ENCODE data around the gene NAA35.

Gene NAA35

DNA sequence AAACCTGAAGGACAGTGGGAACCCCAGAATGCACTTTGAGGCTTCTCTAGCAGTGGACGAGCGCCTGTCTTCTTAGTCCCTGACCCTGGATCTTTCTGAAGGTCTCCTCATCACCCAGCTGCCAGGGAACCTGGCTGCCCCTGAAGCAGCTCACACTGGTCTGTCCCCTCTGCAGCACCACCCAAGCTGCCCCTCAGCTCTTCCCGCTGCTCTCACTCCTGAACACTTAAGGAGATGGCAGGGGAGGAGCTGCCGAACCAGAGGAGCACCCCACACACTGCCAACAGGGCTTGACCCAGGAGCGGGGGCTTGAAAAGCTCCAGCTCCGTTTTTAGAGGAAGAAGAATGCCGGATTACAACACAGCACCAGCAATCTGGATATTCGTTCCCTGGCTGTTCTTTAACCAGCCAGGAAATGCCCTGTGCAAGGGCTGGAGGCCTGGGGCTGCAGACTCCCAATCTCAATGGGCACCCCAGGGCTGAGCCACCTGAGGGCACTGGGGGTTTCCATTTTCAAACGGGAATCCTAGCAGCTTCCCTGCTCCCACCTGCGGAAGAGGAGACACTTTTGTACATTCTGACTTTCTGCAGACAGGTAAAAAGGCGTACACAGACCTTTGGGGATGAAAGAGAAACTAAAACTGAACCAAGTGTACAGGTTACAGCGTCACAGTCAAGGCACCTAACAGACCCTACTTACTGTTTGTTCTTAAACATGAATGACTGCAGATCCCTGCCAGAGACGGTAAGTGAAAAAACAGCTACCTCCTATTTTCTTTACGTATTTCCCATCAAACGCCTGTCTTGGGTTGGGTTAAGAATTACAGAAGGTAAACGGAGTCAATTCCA, 122.1 kb downstream of the NAA35 start:
- DNase-seq (ENCODE audit: low spot score) = no peak

DNA sequence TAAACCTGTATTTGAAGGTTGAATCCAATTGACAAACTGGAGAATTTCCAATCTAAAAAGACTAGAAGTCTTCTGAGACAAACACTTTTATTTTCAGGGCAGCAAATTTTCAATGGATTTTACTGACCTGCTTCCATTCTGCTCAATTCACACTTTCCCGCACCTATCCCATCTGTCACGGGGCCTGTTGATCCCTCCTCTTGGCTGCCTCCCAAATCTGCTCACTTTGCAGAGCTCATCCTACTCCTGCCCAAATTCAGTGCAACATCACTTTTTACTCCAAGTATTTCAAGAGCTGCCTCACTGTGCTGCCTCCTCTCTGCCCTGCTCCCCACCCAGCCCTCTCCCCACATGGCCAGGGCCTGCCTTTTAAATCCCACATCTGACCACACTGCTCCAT, 123.3 kb downstream of the NAA35 start:
- DNase-seq (ENCODE audit: low spot score) = no peak

DNA sequence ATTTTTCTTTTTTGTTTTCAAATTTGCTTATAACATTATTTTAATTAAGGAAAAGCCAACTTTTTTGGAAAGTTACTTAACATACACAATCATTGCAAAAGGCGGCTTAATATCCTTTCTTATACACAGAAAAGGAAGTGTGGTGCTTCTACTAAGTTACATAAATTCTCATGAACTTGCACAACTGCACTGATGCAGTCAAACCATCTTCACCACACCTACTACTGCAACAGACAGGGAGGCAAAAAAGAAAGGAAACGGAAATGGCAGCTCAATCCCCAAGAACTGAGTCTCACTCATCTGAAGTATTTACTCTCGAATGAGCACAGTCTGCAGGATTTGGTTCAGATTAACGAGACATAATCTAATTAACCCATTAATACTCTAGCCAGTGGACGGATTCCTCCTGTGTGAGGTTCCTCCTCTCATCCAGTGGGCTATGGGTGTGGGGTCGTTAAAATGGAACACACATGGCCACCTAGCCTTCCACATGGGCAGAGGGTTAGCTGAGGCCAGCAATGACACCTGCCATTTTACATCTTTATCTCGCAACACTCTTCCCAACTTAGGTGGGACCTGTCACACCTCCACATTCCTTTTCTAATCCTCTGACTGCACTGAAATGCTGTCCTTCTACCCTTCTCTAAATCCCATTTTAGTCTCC, 128.4 kb downstream of the NAA35 start:
- DNase-seq (ENCODE audit: low spot score) = no peak
